ENCODE data around the gene WDR59. TPM values are rescaled to one million over a fixed set of nuclear protein-coding genes. Genes with fewer than 3 reads are reported as not detected.

Gene WDR59
- total RNA-seq, 2 donors from 2014 or later, result 29.6 to 59.3 TPM

DNA sequence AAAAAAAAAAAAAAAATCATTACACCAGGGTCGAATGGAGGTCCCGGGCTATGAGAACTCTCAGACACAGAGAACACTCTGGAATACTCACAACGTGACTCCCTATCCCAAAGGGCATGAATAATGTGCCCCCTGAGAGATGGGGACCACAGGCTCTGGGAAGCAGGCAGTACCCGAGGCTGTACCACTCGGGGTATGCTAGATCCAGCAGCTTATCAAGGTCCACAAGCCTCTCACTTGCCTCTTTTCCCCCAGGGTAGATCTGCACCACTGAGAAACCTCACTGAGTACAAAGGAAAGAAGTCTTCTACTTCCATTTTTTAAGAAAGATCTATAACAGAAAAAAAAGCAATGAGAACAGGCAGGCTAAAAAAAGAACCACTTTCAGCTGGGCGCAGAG is 40.5 kb downstream of the WDR59 start:
- Histone ChIP-seq H3K36me3 (replicated peaks in 1 of 2; ENCODE audit: insufficient read depth in 1 of 2, low read depth in 2 of 2) (peaks cover 4 to 15% of the 10 kb centered on the region in 2 donors), H3K9me3 (no peaks in the 10 kb centered on the region), H3K27me3 (no peaks in the 10 kb centered on the region), H3K4me1 (peaks cover 6% of the 10 kb centered on the region), H3K27ac (no peak overlapping the region), H3K4me3 (no peak overlapping the region)
- ATAC-seq (no peak), DNase-seq (no peak)
- TF ChIP-seq POLR2A (IDR thresholded peaks at IDR 0.05), result no peak
- TF ChIP-seq, protein P1, sequence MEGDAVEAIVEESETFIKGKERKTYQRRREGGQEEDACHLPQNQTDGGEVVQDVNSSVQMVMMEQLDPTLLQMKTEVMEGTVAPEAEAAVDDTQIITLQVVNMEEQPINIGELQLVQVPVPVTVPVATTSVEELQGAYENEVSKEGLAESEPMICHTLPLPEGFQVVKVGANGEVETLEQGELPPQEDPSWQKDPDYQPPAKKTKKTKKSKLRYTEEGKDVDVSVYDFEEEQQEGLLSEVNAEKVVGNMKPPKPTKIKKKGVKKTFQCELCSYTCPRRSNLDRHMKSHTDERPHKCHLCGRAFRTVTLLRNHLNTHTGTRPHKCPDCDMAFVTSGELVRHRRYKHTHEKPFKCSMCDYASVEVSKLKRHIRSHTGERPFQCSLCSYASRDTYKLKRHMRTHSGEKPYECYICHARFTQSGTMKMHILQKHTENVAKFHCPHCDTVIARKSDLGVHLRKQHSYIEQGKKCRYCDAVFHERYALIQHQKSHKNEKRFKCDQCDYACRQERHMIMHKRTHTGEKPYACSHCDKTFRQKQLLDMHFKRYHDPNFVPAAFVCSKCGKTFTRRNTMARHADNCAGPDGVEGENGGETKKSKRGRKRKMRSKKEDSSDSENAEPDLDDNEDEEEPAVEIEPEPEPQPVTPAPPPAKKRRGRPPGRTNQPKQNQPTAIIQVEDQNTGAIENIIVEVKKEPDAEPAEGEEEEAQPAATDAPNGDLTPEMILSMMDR (IDR thresholded peaks at IDR 0.05), result no peak
- intact Hi-C loops (cut with DNase I), result no loop called here
- 89 to 93% methylated on average over 6 of the region's 6 CpGs for WGBS, 2 donors

DNA sequence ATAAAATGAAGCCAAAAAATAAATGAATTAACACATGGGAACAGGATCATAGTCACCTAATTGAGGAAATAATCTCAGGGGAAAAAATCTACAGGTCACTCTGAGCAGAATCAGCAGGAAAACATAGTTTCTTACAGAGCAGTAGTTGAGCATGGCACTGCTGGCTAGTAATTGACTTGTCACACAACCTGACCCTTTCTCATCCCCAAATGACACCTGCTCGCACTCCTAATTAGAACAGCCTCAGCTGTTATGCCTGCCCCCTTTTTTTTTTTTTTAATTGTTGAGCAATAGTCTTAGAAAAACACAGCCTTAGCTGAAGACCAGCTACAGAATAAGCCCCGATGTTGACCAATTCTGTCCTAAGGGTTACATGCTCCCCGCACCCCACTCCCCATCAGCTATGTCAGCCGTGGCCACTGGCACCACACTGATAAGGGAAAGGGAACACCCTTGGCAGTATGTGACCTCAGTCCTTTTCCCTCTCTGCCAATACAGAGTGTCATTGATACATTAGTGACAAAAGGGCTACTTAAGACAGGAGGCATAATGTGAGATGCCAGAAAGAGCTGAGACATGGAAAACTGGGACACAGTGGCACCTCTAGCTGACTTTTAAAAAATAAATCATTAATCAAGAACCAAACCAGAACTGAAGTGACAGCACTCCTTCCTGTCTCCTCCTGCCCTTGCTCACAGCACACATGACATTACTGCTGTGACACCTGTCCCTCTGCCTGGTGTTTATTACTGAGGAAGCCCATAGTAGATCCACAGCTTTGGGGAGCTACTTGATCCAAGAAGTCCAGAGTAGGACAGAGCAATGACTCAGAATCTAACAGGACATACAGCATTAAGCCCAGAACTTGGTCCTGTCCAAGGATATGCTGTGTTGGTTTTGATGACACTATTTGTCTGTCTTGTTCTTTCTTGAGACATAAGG is 41.7 kb downstream of the WDR59 start:
- ATAC-seq, result no peak
- intact Hi-C loops (cut with DNase I), result no loop called here
- H3K27me3 ChIP-seq, result no peaks in the 10 kb centered on the region

DNA sequence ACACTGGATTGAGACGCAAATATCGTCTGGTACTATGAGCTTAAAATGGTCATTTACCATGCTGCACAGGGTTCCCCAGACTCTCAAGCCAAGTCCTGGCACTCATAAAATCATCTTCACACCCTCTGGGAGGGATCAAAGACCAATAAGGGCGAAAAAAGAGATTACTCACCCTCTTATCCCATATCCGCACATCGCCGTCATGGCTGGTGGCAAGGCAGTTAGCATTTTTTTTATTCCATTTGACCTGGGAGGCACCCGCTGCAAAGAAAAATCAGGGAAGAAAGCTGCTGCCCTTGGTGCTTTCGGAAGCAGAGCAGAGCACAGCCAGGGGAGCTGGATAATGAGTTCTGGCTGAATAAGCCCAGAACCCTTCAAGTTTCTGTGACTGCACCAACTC is 42.4 kb downstream of the WDR59 start:
- Histone ChIP-seq H3K27ac (peak overlapping the region in 1 of 4 donors; percentile 7), H3K9me3 (no peaks in the 10 kb centered on the region), H3K4me1 (peaks cover 6% of the 10 kb centered on the region), H3K27me3 (no peaks in the 10 kb centered on the region), H3K36me3 (replicated peaks in 1 of 2; ENCODE audit: insufficient read depth in 1 of 2, low read depth in 2 of 2) (peaks cover 4 to 14% of the 10 kb centered on the region in 2 donors), H3K4me3 (no peak overlapping the region)
- WGBS, 2 donors, result 90 to 91% methylated on average over 8 of the region's 8 CpGs
- ATAC-seq, result no peak
- no peak for DNase-seq
- no peak for TF ChIP-seq POLR2A (IDR thresholded peaks at IDR 0.05)
- intact Hi-C loops (cut with DNase I), result no loop called here

More for the DNA sequence above, 41.7 kb downstream of the WDR59 start:
- H3K9me3 ChIP-seq, result no peaks in the 10 kb centered on the region
- no peak for DNase-seq
- peaks cover 4 to 15% of the 10 kb centered on the region in 2 donors for H3K36me3 ChIP-seq (replicated peaks in 1 of 2; ENCODE audit: insufficient read depth in 1 of 2, low read depth in 2 of 2)
- TF ChIP-seq, protein P1 (IDR thresholded peaks at IDR 0.05), result no peak
- no peak for TF ChIP-seq POLR2A (IDR thresholded peaks at IDR 0.05)
- H3K4me1 ChIP-seq, result peaks cover 6% of the 10 kb centered on the region
- peak overlapping the region in 1 of 4 donors; percentile 7 for H3K27ac ChIP-seq
- 70 to 81% methylated on average over 4 of the region's 4 CpGs for WGBS, 2 donors
- H3K4me3 ChIP-seq, result no peak overlapping the region

DNA sequence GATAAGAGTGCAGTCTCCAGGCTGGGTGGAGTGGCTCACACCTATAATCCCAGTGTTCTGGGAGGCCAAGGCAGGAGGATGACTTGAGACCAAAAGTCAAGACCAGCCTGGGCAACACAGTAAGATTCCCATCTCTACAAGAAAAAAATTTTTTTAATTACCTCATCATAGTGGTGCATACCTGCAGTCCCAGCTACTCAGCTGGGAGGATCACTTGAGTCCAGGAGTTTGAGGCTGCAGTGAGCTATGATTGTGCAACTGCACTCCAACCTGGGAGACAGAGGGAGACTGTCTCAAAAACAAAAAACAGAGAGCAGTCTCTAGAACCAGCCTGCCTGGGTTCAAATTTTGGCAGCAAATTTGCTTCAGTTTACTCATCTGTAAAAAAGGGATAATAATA is 45.2 kb downstream of the WDR59 start:
- intact Hi-C loops (cut with DNase I), result no loop called here

DNA sequence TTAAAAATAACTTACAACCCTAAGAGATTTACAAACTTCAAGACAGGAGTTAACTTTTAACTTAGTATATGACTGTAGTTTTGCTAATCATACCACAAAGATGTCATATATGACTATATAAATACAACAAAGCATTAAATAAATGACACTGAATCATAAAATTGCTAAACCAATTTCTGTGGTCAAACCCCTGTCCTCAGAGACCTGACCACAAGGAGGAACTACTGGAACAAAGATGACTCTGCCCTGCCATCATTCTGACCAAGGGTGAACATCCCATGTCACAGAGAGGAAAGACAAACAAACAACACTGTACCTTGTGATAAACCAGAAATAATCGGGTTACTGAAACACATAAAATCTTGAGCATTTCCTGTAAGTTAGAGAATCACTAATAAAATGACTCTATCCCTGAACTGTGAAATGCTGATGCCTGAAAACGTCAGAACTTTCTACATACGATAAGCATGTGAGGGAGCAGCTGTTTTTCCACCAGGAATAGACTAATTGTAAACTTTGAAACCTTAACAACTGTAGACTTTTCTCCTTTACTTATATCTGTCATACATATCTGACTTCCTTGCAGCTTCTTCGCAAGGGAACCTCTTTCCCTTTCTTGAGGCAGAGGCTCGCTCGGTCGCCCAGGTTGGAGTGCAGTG is 47.9 kb downstream of the WDR59 start:
- H3K27ac ChIP-seq, result no peak overlapping the region
- H3K4me3 ChIP-seq, result no peak overlapping the region
- TF ChIP-seq, protein P1 (IDR thresholded peaks at IDR 0.05), result no peak
- no peak for TF ChIP-seq POLR2A (IDR thresholded peaks at IDR 0.05)
- H3K9me3 ChIP-seq, result no peaks in the 10 kb centered on the region
- WGBS, 2 donors, result 79 to 88% methylated on average over 7 of the region's 7 CpGs
- peak in 1 of 4 donors; percentile 28 for DNase-seq
- intact Hi-C loops (cut with DNase I), result no loop called here
- no peak for ATAC-seq
- peaks cover 0 to 16% of the 10 kb centered on the region in 2 donors for H3K36me3 ChIP-seq (replicated peaks in 1 of 2; ENCODE audit: insufficient read depth in 1 of 2, low read depth in 2 of 2)
- H3K27me3 ChIP-seq, result no peaks in the 10 kb centered on the region
- H3K4me1 ChIP-seq, result no peaks in the 10 kb centered on the region

More for the DNA sequence above, 45.2 kb downstream of the WDR59 start:
- Histone ChIP-seq H3K9me3 (no peaks in the 10 kb centered on the region), H3K27ac (no peak overlapping the region), H3K36me3 (replicated peaks in 1 of 2; ENCODE audit: insufficient read depth in 1 of 2, low read depth in 2 of 2) (peaks cover 0 to 18% of the 10 kb centered on the region in 2 donors), H3K4me3 (no peak overlapping the region), H3K4me1 (peaks cover 6% of the 10 kb centered on the region), H3K27me3 (no peaks in the 10 kb centered on the region)
- no peak for TF ChIP-seq POLR2A (IDR thresholded peaks at IDR 0.05)
- TF ChIP-seq, protein P1 (IDR thresholded peaks at IDR 0.05), result no peak
- DNase-seq (no peak), ATAC-seq (no peak)
